Stimulated activated CD4-positive, alpha-beta T cell treated with anti-CD3 and anti-CD28 coated beads, Interleukin-1b, Interleukin-23, amount 100 ng/mL, for 24 hours (primary cell): ENCODE data around the gene CYP11A1.
"Not testable (repeated sequence)": the region's sequence is repeated elsewhere in the genome, so short reads cannot be mapped to it uniquely, and the experiment has no call there.

Source experiments
- DNase-seq, 4 experiments: peaks; one replicate each; pipeline ENCODE4 v3.0.0-alpha.2; 2020; ENCODE audit warnings: low read depth in 4 of 4, low spot score in 1 of 4

Gene CYP11A1

GRCh38 chr15:74400915-74401757 lies 33.7 kb upstream of the CYP11A1 start:
- no peak for DNase-seq

DNA sequence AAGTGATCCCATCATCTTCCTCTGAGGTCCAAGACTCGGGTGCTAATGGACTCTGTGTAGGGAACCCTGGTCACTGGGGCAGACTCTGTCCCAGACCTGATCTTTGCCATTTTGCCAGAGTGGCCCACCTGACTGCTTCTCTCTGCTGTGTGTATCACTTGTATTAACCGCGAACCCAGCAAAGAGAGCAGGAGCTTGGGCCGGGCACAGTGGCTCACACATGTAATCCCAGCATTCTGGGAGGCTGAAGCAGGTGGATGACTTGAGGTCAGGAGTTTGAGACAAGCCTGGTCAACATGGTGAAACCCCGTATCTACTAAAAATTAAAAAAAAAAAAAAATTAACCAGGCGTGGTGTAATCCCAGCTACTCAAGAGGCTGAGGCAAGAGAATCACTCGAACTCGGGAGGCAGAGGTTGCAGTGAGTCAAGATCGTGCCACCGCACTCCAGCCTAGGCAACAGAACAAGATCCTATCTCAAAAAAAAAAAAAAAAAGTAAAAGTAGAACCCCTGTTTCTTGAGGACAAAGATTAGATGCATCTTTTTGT lies 32.9 kb upstream of the CYP11A1 start:
- DNase-seq, result no peak

DNA sequence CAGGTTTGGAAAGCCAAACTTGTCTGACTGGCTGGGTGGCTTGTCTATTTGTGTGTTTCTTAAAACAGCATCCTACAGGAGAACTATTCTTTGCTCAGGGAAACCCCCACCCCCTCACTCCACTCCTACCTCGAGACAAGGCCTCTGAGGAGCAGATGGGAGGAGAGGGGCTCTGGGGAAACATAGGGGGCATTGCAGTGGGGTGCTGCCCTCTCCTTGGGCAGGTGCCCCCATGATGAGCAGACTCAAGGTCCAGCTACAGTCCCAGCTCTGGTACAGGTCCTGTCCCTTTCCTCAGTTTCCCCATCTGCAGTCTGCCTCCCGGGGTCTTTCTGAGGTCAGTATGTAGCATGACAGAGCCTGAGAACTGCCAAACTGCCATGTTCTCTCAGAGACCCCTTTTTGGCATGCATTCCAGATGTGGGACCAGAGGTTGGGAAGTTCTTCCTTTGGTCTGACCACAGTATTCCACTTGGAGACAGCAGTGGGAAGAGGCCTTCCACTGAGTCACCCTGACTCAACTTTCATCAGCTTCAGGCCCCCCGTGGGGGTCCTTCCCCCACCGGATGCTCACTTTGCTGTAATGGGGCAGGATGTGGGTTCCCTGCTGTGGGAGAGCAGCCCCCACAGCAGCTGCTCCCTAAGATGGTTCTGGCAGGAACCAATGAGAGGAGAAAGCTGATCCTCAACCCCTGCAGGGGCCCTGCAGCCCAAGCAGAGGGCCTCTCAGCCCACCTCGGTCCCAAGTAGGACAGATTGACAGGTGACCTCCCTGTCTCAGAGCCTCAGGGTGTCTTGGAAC lies 32.3 kb upstream of the CYP11A1 start:
- DNase-seq, result peak in 1 of 4 experiments; percentile 58

GRCh38 chr15:74399100-74399499 lies 31.7 kb upstream of the CYP11A1 start:
- DNase-seq, result no peak

GRCh38 chr15:74398183-74398582 lies 30.7 kb upstream of the CYP11A1 start:
- DNase-seq, result no peak

DNA sequence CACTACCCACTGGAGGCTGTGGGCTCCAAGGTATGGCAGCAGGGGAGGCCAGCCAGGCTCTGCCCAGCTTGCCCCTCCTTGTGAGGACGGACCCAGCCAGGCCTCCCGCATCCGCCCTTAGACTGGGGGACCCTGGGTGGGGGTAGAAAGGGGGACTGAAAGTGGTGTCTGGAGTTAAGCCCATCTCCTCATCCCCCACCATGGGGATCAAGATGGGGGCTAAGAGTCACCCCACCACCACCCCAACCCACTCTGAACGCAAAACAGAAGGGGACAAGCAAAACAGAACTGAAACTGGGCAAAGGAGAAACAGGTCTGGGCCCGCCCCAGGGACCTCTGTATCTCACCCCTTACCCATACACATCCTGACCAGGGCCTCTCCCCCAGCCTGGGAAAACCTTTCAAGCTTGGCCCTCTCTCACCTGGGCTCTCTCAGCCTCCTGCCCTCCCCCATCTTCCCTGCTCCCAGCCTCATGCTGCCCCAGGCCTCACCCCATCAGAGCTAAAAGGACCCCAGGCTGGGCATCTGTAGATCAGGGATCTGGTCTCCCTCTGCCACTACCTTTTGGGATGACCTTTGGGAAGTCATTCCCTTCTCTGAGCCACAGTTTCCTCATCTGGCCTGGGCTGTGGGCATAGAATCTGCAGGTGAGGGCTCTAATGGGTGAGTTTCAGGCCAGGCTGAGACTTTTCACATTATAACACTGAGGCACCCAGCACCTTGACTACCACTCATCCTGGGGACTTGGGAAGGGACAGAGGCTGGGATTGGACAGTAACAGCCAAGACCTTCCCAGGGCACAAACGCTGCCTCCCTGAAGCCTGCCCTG lies 30.0 kb upstream of the CYP11A1 start:
- no peak for DNase-seq

GRCh38 chr15:74396445-74397238 lies 29.2 kb upstream of the CYP11A1 start:
- peak in 1 of 4 experiments; percentile 42 for DNase-seq

- DNase-seq, result no peak
Measured at GRCh38 chr15:74396146-74396438, 28.6 kb upstream of the CYP11A1 start.

- DNase-seq, result no peak
Measured at GRCh38 chr15:74395319-74396145, 28.1 kb upstream of the CYP11A1 start.

- no peak for DNase-seq
Measured at GRCh38 chr15:74394090-74394846, 26.8 kb upstream of the CYP11A1 start.

- DNase-seq, result no peak
Measured at GRCh38 chr15:74393423-74393822, 26.0 kb upstream of the CYP11A1 start.

DNA sequence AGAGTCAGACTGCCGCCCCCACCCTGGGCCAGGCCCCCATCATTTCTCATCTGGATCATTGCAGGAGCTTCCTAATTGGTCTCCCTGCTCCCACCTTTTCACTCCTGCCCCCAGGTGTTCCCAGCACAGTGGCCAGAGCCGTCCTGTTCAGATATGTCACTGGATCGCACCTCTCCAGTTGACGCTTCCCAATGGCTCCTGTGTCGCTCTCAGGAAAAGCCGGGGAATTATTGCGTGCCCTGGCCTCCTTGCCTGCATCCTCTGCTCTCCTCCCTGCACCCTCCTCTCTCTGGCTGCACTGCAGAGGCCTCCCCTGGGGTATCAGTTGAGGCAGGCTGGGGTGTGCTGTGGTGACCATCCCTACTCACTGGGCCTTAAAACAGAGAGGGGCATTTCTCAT lies 25.5 kb upstream of the CYP11A1 start:
- DNase-seq, result no peak

- no peak for DNase-seq
Measured at GRCh38 chr15:74392451-74392830, 25.0 kb upstream of the CYP11A1 start.

DNA sequence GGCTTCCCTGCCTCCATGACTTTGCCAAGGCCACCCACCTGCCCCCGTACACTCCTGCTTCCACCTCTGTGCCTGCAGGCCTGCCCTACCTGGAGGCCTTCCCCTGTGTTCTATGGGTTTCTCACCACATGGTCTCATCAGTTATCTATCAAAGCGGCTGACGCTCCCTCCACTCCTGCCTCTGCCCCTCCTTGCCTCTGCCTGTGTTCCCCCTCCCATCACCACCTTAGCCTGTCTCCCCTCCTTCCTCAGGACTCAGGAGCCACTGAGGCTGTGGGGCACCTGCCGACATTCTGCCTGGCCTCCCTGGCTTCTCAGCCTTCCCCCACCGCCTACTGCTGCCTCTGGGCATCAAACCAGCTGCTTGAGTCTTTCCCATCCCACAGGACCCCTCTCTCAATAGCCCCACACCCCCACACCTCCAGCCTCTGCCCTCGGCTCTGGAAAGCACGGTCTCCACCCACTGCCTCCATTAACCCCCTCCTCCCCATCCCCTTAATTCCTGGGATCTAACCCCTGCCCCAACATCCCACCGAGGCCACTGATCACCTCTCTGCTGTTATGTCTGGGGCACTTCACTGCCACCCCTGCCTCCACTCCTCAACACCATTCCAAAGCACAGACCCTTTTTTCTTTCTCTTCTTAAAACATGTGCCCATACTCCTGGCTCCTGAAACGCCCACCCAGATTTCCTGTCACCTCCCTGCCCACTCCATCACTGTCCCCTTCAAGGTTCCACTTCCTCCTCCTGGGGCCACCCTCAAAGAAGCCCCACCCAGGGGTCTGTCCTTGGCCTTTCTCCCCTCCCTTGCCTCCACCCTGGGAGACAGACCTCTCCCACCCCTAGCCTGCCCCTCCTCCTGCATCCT lies 24.4 kb upstream of the CYP11A1 start:
- no peak for DNase-seq

- DNase-seq, result no peak
Measured at GRCh38 chr15:74390647-74391288, 23.3 kb upstream of the CYP11A1 start.

DNA sequence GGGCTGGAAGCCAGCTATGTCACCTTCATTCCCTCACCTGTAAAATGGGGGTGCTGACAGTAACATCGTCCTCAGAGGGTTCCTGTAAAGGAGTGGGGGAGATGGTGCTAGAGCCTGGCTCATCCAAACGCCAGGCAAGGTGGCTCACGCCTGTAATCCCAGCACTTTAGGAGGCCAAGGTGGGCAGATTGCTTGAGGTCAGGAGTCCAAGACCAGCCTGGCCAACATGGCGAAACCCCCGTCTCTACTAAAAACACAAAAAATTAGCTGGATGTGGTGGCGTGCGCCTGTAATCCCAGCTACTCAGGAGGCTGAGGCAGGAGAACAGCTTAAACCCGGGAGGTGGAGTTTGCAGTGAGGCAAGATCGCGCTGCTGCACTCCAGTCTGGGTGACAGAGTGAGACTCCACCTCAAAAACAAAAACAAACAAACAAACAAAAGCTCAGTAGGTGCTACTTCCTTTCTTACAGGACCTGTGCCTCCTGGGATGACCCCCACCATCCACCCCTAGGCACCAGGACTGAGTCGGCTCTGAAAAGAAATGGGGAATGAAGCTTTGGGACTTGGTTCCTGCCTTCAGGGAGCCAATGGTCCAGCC lies 22.7 kb upstream of the CYP11A1 start:
- DNase-seq, result not testable (repeated sequence)
